OCI-LY1 (cell line): ENCODE measurements around the gene GPR176.

Experiments
- H2AFZ ChIP-seq: fragments of 200-600 bp; sonication (generic), shearing (Covaris generic); 2 replicates; pipeline ENCODE4 v1.6.0; 2014; ENCODE audit warnings: antibody characterized with exemption, mild to moderate bottlenecking, low read length
- H3F3A ChIP-seq: fragments of 200-600 bp; sonication (generic), shearing (Covaris generic); 2 replicates; pipeline ENCODE4 v1.6.0; 2014; ENCODE audit warnings: mild to moderate bottlenecking, antibody characterized with exemption, low read length, moderate library complexity; ENCODE audit not compliant: insufficient read depth
- H3K27ac ChIP-seq: fragments of 200-600 bp; sonication (generic); 2 replicates; pipeline ENCODE4 v1.5.1; 2014; ENCODE audit warnings: low read length, mixed run types, mild to moderate bottlenecking, low read depth; ENCODE audit not compliant: poor library complexity, severe bottlenecking
- H3K27me3 ChIP-seq: fragments of 200-600 bp; sonication (generic); 2 replicates; pipeline ENCODE4 v1.6.0; 2014; ENCODE audit warnings: antibody characterized with exemption, mild to moderate bottlenecking, low read length, moderate library complexity; ENCODE audit not compliant: insufficient read depth
- H3K36me3 ChIP-seq: fragments of 200-600 bp; sonication (generic); 2 replicates; pipeline ENCODE4 v1.6.1; 2014; ENCODE audit warnings: mild to moderate bottlenecking, antibody characterized with exemption, low read length, moderate library complexity, mixed read lengths; ENCODE audit not compliant: insufficient read depth
- H3K4me1 ChIP-seq: fragments of 200-600 bp; sonication (generic); 2 replicates; pipeline ENCODE4 v1.5.1; 2014; ENCODE audit warnings: mild to moderate bottlenecking, low read length, moderate library complexity; ENCODE audit not compliant: insufficient read depth, severe bottlenecking
- H3K4me2 ChIP-seq: fragments of 200-600 bp; sonication (generic), shearing (Covaris generic); 2 replicates; pipeline ENCODE4 v1.6.1; 2014; ENCODE audit warnings: low read length
- H3K4me3 ChIP-seq: fragments of 200-600 bp; sonication (generic); 2 replicates; pipeline ENCODE4 v1.5.1; 2014; ENCODE audit warnings: low read length, low read depth, mild to moderate bottlenecking, mixed read lengths; ENCODE audit not compliant: poor library complexity, severe bottlenecking
- H3K79me2 ChIP-seq: fragments of 200-600 bp; shearing (Covaris generic); 2 replicates; pipeline ENCODE4 v1.6.1; 2016; ENCODE audit warnings: mixed run types, low read length, mixed read lengths; ENCODE audit not compliant: insufficient read depth
- H3K9ac ChIP-seq: fragments of 200-600 bp; sonication (generic), shearing (Covaris generic); 2 replicates; pipeline ENCODE4 v1.6.1; 2014; ENCODE audit warnings: mild to moderate bottlenecking, low read length, mixed read lengths
- H3K9me2 ChIP-seq: fragments of 200-600 bp; sonication (generic), shearing (Covaris generic); 2 replicates; pipeline ENCODE4 v1.6.1; 2014; ENCODE audit warnings: low read depth, mild to moderate bottlenecking, low read length, mixed read lengths
- H3K9me3 ChIP-seq: fragments of 200-600 bp; shearing (Covaris generic); 2 replicates; pipeline ENCODE4 v1.6.1; 2014; ENCODE audit warnings: low read length, mixed read lengths
- H4K20me1 ChIP-seq: fragments of 200-600 bp; sonication (generic), shearing (Covaris generic); 2 replicates; pipeline ENCODE4 v1.6.0; 2016; ENCODE audit warnings: mild to moderate bottlenecking, low read length; ENCODE audit not compliant: insufficient read depth
- EZH2 ChIP-seq: fragments of 200-600 bp; sonication (generic), shearing (Covaris generic); IDR thresholded peaks from 2 replicates; pipeline ENCODE4 v1.8.0; 2017; ENCODE audit warnings: borderline replicate concordance, mixed run types, mild to moderate bottlenecking, antibody characterized with exemption, low read length, moderate library complexity, mixed read lengths
- TF ChIP-seq, protein P1 (sequence below): fragments of 200-600 bp; sonication (generic), shearing (Covaris generic); IDR thresholded peaks from 2 replicates; pipeline ENCODE4 v1.5.1; 2017; ENCODE audit warnings: mild to moderate bottlenecking, antibody characterized with exemption, low read length, moderate library complexity, mixed read lengths

Gene GPR176

DNA sequence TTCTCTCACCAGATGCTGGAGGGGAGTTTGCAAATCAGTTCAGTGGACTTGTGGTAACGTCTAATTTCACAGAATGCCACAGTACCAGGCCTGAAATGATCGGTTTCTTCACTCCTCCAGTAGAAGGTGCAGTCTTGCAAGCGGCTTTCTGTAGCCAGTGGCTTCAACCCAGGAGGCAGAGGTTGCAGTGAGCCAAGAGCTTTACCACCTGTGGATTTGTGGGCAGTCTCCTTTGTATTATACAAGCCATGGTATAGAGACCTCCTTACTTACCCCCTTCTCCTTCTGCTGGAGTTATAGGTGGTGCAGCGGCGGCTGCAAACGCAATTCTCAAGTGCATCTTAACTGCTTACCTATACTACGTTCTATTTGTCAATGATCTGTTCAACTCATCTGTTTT is 31.5 kb upstream of the GPR176 start:
- Histone ChIP-seq H3K9me3 (no peaks in the 10 kb centered on the region), H3F3A (no peaks in the 10 kb centered on the region), H3K36me3 (peaks cover 67% of the 10 kb centered on the region), H4K20me1 (no peaks in the 10 kb centered on the region), H3K79me2 (no peaks in the 10 kb centered on the region), H2AFZ (no peak overlapping the region), H3K9ac (no peak overlapping the region), H3K27ac (no peak overlapping the region), H3K27me3 (no peaks in the 10 kb centered on the region), H3K4me1 (no peaks in the 10 kb centered on the region), H3K4me3 (no peak overlapping the region), H3K4me2 (no peak overlapping the region), H3K9me2 (no peaks in the 10 kb centered on the region)
- TF ChIP-seq EZH2 = no peak
- TF ChIP-seq, protein P1, sequence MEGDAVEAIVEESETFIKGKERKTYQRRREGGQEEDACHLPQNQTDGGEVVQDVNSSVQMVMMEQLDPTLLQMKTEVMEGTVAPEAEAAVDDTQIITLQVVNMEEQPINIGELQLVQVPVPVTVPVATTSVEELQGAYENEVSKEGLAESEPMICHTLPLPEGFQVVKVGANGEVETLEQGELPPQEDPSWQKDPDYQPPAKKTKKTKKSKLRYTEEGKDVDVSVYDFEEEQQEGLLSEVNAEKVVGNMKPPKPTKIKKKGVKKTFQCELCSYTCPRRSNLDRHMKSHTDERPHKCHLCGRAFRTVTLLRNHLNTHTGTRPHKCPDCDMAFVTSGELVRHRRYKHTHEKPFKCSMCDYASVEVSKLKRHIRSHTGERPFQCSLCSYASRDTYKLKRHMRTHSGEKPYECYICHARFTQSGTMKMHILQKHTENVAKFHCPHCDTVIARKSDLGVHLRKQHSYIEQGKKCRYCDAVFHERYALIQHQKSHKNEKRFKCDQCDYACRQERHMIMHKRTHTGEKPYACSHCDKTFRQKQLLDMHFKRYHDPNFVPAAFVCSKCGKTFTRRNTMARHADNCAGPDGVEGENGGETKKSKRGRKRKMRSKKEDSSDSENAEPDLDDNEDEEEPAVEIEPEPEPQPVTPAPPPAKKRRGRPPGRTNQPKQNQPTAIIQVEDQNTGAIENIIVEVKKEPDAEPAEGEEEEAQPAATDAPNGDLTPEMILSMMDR = no peak

GRCh38 chr15:39948817-39949216 is 28.8 kb upstream of the GPR176 start:
- Histone ChIP-seq H3K79me2 (no peaks in the 10 kb centered on the region), H3K4me3 (no peak overlapping the region), H3K9ac (no peak overlapping the region), H3K27me3 (no peaks in the 10 kb centered on the region), H2AFZ (no peak overlapping the region), H3K4me2 (no peak overlapping the region), H3K9me2 (no peaks in the 10 kb centered on the region), H3K9me3 (no peaks in the 10 kb centered on the region), H3K4me1 (no peaks in the 10 kb centered on the region), H3K36me3 (peaks cover 69% of the 10 kb centered on the region), H4K20me1 (no peaks in the 10 kb centered on the region), H3F3A (no peaks in the 10 kb centered on the region), H3K27ac (no peak overlapping the region)
- TF ChIP-seq, protein P1 = no peak
- no peak for TF ChIP-seq EZH2

DNA sequence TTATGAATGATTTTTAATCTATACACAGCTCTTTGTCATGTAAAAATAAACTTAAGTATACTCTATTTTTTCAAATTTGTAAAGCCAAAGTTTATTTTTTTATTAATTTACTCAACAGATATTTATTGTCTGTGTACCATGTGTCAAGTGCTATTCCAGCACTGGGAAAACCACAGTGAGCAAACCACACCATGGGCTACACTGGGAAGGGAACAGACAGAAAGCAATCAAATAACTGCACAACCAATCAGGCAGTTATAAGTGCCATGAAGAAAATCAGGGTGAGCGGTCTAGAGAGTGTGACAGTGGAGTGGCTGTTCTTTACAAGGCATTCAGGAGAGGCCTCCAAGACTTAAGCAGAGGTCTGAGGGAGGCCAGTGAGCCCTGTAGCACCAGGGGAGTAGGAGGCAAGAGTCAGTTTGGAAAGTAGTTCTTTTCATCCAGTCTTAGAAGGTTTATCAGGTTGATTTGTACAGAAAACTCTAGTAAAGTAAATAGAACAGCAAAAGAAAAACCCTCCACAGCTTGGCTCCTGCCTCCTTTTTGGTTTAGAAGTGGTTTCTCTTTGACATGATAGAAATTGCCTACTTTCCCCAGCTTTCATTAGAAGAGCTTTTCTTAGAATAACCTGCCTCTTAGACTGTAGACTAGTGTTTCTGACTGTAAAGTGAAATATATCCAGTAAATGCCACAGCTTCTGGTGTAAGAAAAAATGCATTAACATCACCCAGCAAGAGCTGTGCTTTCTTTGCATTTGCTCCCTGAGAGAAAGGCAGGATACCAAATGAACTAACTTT is 27.5 kb upstream of the GPR176 start:
- H3K4me2 ChIP-seq = no peak overlapping the region
- H3K4me1 ChIP-seq = no peaks in the 10 kb centered on the region
- H3K79me2 ChIP-seq = no peaks in the 10 kb centered on the region
- no peaks in the 10 kb centered on the region for H3K9me2 ChIP-seq
- TF ChIP-seq, protein P1 = no peak
- H3K9ac ChIP-seq = no peak overlapping the region
- no peak overlapping the region for H2AFZ ChIP-seq
- H3K9me3 ChIP-seq = no peaks in the 10 kb centered on the region
- no peaks in the 10 kb centered on the region for H4K20me1 ChIP-seq
- H3K27ac ChIP-seq = no peak overlapping the region
- H3K4me3 ChIP-seq = no peak overlapping the region
- no peaks in the 10 kb centered on the region for H3K27me3 ChIP-seq
- no peaks in the 10 kb centered on the region for H3F3A ChIP-seq
- peaks cover 72% of the 10 kb centered on the region for H3K36me3 ChIP-seq
